CD4-positive, CD25-positive, alpha-beta regulatory T cell (primary cell): ENCODE results near the gene FAM228A. TPM values are rescaled to one million over a fixed set of nuclear protein-coding genes. Genes with fewer than 3 reads are reported as not detected.

Experiments
- ATAC-seq, 2 donors: fragments of 150-1000 bp; cut with Tn5 transposase; one replicate each; pipeline ENCODE4 v1.10.0; 2021; ENCODE audit warnings: low read depth in 2 of 2, moderate number of reproducible peaks in 2 of 2, moderate library complexity in 1 of 2
- DNase-seq, 3 donors: peaks; one replicate each; pipeline versions ENCODE4 v3.0.0 to v3.0.0-alpha.2; 2012 to 2022; ENCODE audit warnings: mixed read lengths in 1 of 3
- H3K27ac ChIP-seq: one replicate; pipeline ENCODE4 v1.7.0; 2013; ENCODE audit warnings: mild to moderate bottlenecking, low read length; ENCODE audit not compliant: insufficient read depth, poor library complexity, severe bottlenecking
- H3K27me3 ChIP-seq: one replicate; pipeline ENCODE4 v1.7.0; 2013; ENCODE audit warnings: low read length; ENCODE audit not compliant: control insufficient read depth, insufficient read depth
- H3K36me3 ChIP-seq: one replicate; pipeline ENCODE4 v1.7.0; 2013; ENCODE audit warnings: mild to moderate bottlenecking, low read length, moderate library complexity; ENCODE audit not compliant: control insufficient read depth, insufficient read depth
- H3K4me1 ChIP-seq: 2 replicates; pipeline ENCODE4 v1.7.0; 2013; ENCODE audit warnings: mild to moderate bottlenecking, low read length; ENCODE audit not compliant: insufficient read depth, control insufficient read depth, poor library complexity, severe bottlenecking
- H3K4me3 ChIP-seq: one replicate; pipeline ENCODE4 v1.7.0; 2013; ENCODE audit warnings: low read depth, mild to moderate bottlenecking, low read length, moderate library complexity
- H3K9me3 ChIP-seq, 2 experiments: 1 replicate in 1 of 2; 2 replicates in 1 of 2; pipeline ENCODE4 v1.7.0; 2013; ENCODE audit warnings: low read length in 2 of 2, mild to moderate bottlenecking in 1 of 2, moderate library complexity in 1 of 2; ENCODE audit not compliant: control insufficient read depth in 2 of 2
- H3K27ac Mint-ChIP-seq, 3 donors: one replicate each; pipeline ENCODE4 v1.8.0; 2020 to 2022; ENCODE audit warnings: mild to moderate bottlenecking in 3 of 3, mixed read lengths in 3 of 3, moderate library complexity in 2 of 3
- H3K27me3 Mint-ChIP-seq: one replicate; pipeline ENCODE4 v1.8.0; 2022; ENCODE audit warnings: mild to moderate bottlenecking, mixed read lengths
- H3K36me3 Mint-ChIP-seq: one replicate; pipeline ENCODE4 v1.8.0; 2020; ENCODE audit warnings: mixed read lengths
- H3K4me1 Mint-ChIP-seq, 4 donors: one replicate each; pipeline ENCODE4 v1.8.0; 2020 to 2022; ENCODE audit warnings: mixed read lengths in 4 of 4, mild to moderate bottlenecking in 1 of 4
- H3K4me3 Mint-ChIP-seq, 4 donors: one replicate each; pipeline ENCODE4 v1.8.0; 2020 to 2022; ENCODE audit warnings: mild to moderate bottlenecking in 4 of 4, mixed read lengths in 4 of 4, moderate library complexity in 3 of 4
- H3K9me3 Mint-ChIP-seq, 7 donors: one replicate each; pipeline ENCODE4 v1.8.0; 2020 to 2022; ENCODE audit warnings: mixed read lengths in 7 of 7, mild to moderate bottlenecking in 3 of 7, moderate library complexity in 2 of 7
- polyA plus RNA-seq, 4 donors: library from polyadenylated mRNA; unstranded; fragments of 300-500 nt; fragmentation: Illumina TruSeq; gene quantifications; one replicate each; pipeline ENCODE4 v1.2.3, GENCODE V29; 2021
- total RNA-seq: library from RNA; stranded (reverse); gene quantifications from one replicate; pipeline ENCODE4 v1.2.3, GENCODE V29; 2022

FAM228A gene
- total and polyA plus RNA-seq, 5 donors from 2014 or later: not detected

DNA sequence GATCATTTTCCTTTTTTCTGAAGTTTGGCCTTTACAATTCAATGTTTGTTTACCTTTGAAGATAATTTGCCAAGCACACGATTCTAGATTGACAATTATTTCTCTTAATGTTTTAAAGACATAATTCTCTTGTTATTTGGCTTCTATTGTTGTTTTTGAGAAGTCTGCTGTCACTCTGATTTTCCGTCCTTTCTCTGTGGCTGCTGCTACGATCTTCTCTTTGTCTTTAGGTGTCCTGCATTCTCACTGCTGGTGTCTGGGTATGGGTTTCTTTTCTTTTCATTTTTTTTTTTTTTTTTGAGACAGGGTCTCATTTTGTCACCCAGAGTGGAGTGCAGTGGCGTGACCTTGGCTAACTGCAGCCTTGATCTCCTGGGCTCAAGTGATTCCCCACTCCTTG is 15.1 kb upstream of the FAM228A start:
- no peaks in the 10 kb centered on the region for H3K4me1 ChIP-seq
- H3K27me3 ChIP-seq: no peaks in the 10 kb centered on the region
- Mint-ChIP-seq H3K27ac (no peak overlapping the region), H3K4me1 (no peaks in the 10 kb centered on the region), H3K9me3 (peaks cover 0 to 3% (median 0%) of the 10 kb centered on the region in 7 donors), H3K27me3 (no peaks in the 10 kb centered on the region), H3K36me3 (peaks cover 20% of the 10 kb centered on the region), H3K4me3 (no peak overlapping the region)
- H3K4me3 ChIP-seq: no peak overlapping the region
- no peaks in the 10 kb centered on the region for H3K36me3 ChIP-seq
- H3K27ac ChIP-seq: no peak overlapping the region
- ATAC-seq (no peak), DNase-seq (no peak)
- H3K9me3 ChIP-seq: peaks cover 0 to 3% of the 10 kb centered on the region in 2 experiments

DNA sequence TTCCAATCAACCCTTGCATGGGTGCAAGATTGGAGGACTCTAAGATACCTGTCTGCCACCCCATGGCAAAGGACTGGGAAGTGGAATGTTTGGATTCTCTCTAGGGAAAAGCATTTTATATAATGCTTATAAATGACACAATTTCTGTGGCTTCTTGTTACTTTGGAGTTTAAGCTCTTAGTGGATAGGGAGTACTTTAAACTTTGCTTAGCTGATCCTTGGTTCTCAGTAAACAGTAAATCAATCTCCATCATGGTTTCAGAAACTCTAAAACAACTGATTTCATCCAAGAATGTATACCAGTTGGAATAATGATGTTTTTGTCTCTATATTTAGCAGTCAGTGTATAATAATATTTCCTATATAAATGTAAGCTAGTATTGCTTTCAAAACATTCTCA is 14.1 kb upstream of the FAM228A start:
- peaks cover 20% of the 10 kb centered on the region for H3K36me3 Mint-ChIP-seq
- no peak overlapping the region for H3K4me3 ChIP-seq
- no peak overlapping the region for H3K4me3 Mint-ChIP-seq
- H3K9me3 ChIP-seq: peaks cover 0 to 3% of the 10 kb centered on the region in 2 experiments
- no peaks in the 10 kb centered on the region for H3K4me1 Mint-ChIP-seq
- H3K27me3 Mint-ChIP-seq: peaks cover 5% of the 10 kb centered on the region
- peaks cover 0 to 3% (median 0%) of the 10 kb centered on the region in 7 donors for H3K9me3 Mint-ChIP-seq
- no peaks in the 10 kb centered on the region for H3K27me3 ChIP-seq
- ATAC-seq: no peak
- no peak overlapping the region for H3K27ac ChIP-seq
- H3K4me1 ChIP-seq: no peaks in the 10 kb centered on the region
- H3K27ac Mint-ChIP-seq: no peak overlapping the region
- DNase-seq: no peak
- no peaks in the 10 kb centered on the region for H3K36me3 ChIP-seq

DNA sequence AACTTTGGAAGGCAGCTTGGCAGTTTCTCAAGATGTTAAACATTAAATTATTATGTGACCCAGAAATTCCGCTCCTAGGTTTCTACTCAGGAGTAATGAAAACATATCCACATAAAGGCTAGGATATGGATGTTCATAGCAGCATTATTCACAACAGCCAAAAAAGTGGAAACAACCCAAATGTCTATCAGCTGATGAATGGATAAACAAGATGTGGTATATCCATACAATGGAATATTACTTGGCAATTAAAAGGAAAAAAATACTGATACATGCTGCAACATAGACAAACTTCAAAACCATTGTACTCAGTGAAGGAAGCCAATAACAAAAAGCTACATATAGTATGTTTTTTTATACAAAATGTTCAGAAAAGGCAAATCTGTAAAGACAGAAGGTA is 12.4 kb upstream of the FAM228A start:
- Histone ChIP-seq H3K27me3 (no peaks in the 10 kb centered on the region), H3K4me1 (no peaks in the 10 kb centered on the region), H3K9me3 (peaks cover 0 to 3% of the 10 kb centered on the region in 2 experiments), H3K27ac (no peak overlapping the region), H3K36me3 (no peaks in the 10 kb centered on the region), H3K4me3 (no peak overlapping the region)
- DNase-seq (no peak), ATAC-seq (no peak)
- peak overlapping the region in 1 of 3 donors; percentile 32 for H3K27ac Mint-ChIP-seq
- peaks cover 15% of the 10 kb centered on the region for H3K36me3 Mint-ChIP-seq
- peaks cover 5% of the 10 kb centered on the region for H3K27me3 Mint-ChIP-seq
- H3K9me3 Mint-ChIP-seq: peaks cover 0 to 3% (median 0%) of the 10 kb centered on the region in 7 donors
- H3K4me3 Mint-ChIP-seq: no peak overlapping the region
- H3K4me1 Mint-ChIP-seq: peaks cover 0 to 3% (median 0%) of the 10 kb centered on the region in 4 donors

DNA sequence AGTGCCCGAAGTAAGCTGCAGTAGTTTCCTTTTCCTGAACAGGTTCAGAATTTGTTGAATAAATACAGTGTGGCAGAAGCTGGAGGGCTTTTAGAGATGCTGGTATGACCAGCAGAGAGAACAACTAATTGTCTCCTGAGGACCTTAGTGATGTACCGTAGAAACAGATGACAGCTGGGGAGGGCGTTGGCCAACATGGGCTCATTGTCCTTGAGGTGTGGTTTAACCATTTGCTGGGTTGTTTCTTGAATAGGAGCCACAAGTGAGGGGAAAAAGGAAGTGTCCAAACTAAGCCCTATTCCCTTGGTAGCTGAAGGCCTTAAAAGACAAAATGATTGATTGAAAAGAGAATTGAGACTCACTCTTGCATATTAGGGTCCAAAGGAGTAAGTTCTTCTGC is 11.7 kb upstream of the FAM228A start:
- Histone ChIP-seq H3K36me3 (no peaks in the 10 kb centered on the region), H3K27ac (no peak overlapping the region), H3K27me3 (no peaks in the 10 kb centered on the region), H3K4me3 (no peak overlapping the region), H3K4me1 (no peaks in the 10 kb centered on the region), H3K9me3 (peaks cover 0 to 3% of the 10 kb centered on the region in 2 experiments)
- Mint-ChIP-seq H3K4me3 (no peak overlapping the region), H3K27me3 (peaks cover 5% of the 10 kb centered on the region), H3K9me3 (peaks cover 0 to 3% (median 0%) of the 10 kb centered on the region in 7 donors), H3K36me3 (peaks cover 14% of the 10 kb centered on the region), H3K27ac (no peak overlapping the region), H3K4me1 (peaks cover 0 to 3% (median 0%) of the 10 kb centered on the region in 4 donors)
- DNase-seq (no peak), ATAC-seq (no peak)

DNA sequence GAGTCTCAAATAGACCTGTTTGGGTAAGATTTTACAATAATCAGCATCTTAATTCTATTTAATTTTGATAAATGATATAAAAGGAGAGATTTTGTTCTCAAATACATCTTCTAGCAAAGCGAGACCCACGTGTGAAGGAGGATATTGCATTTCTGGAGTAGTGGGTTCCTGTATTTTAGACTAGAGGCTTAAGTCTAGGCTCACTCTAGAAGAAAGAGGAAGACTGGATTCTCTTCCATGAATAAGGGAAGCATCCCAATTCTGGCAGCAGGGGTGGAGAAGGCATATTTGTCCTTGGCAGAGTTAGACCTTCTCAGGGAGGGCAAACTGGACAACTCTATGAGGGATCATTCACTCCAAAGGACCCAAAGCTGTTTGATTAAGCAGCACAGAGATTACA is 11.3 kb upstream of the FAM228A start:
- H3K27me3 Mint-ChIP-seq: peaks cover 5% of the 10 kb centered on the region
- ATAC-seq (no peak), DNase-seq (no peak)
- Histone ChIP-seq H3K27ac (no peak overlapping the region), H3K4me1 (no peaks in the 10 kb centered on the region), H3K4me3 (no peak overlapping the region), H3K9me3 (peaks cover 0 to 3% of the 10 kb centered on the region in 2 experiments), H3K27me3 (no peaks in the 10 kb centered on the region), H3K36me3 (no peaks in the 10 kb centered on the region)
- H3K27ac Mint-ChIP-seq: no peak overlapping the region
- H3K36me3 Mint-ChIP-seq: peaks cover 11% of the 10 kb centered on the region
- H3K9me3 Mint-ChIP-seq: peaks cover 0 to 3% (median 0%) of the 10 kb centered on the region in 7 donors
- H3K4me3 Mint-ChIP-seq: no peak overlapping the region
- H3K4me1 Mint-ChIP-seq: peaks cover 0 to 3% (median 0%) of the 10 kb centered on the region in 4 donors

DNA sequence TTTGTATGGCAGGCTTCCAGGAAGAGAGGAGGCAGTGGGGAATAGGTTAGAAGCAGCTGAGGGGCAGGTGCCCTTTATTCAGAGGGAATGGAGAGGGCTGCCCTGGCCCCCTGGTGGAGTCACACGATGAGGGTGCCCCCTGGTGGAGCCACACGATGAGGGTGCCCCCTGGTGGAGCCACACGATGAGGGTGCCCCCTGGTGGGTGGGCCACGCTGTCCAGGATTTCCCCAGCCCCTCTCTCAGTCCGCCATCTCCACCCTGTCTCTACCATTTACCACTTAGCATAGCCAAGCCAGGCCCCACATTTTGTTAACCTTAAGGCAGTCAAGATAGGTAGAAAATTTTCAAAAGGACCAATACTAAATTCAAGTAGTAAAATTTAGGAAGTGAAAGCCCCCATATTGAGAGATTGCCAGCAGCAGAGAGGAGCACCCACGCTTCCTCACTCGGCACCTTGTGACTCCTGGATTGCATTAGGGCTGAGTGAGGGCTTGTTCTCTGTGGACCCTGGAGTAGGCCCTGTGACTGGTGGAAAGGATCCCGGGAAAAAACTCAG is 10.4 kb upstream of the FAM228A start:
- Histone ChIP-seq H3K4me3 (no peak overlapping the region), H3K27ac (no peak overlapping the region), H3K4me1 (no peaks in the 10 kb centered on the region), H3K27me3 (no peaks in the 10 kb centered on the region), H3K9me3 (peaks cover 0 to 3% of the 10 kb centered on the region in 2 experiments), H3K36me3 (no peaks in the 10 kb centered on the region)
- Mint-ChIP-seq H3K36me3 (peaks cover 9% of the 10 kb centered on the region), H3K27me3 (peaks cover 5% of the 10 kb centered on the region), H3K4me3 (no peak overlapping the region), H3K27ac (peak overlapping the region in 1 of 3 donors; percentile 23), H3K9me3 (peaks cover 0 to 3% (median 0%) of the 10 kb centered on the region in 7 donors), H3K4me1 (peaks cover 0 to 3% (median 0%) of the 10 kb centered on the region in 4 donors)
- DNase-seq (peak; percentile 4 to 20 (median 10)), ATAC-seq (peak; percentile 24 to 28)

DNA sequence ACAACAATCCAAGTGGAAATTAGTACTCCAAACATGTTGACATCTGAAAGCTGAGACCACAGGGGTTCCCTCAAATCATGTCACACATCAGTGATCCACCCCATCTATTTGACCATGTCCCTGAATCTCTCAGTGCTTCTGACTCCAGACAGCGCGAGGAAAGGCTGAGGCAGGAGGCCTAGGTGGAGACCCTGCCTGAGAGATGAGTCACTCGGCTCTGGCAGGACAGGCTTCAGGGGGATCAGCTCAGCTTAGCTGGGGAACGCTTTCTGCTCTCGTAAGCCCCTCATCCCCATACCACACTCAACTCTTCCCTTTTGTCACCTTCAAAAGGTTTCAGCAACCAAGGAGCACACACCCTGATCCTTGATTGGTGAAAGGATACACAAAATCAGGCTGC is 5.8 kb upstream of the FAM228A start:
- Histone ChIP-seq H3K4me3 (no peak overlapping the region), H3K9me3 (no peaks in the 10 kb centered on the region), H3K27me3 (no peaks in the 10 kb centered on the region), H3K4me1 (no peaks in the 10 kb centered on the region), H3K27ac (no peak overlapping the region), H3K36me3 (no peaks in the 10 kb centered on the region)
- Mint-ChIP-seq H3K27ac (no peak overlapping the region), H3K4me1 (peaks cover 0 to 3% (median 0%) of the 10 kb centered on the region in 4 donors), H3K9me3 (peaks cover 0 to 1% (median 0%) of the 10 kb centered on the region in 7 donors), H3K36me3 (peaks cover 4% of the 10 kb centered on the region), H3K4me3 (no peak overlapping the region), H3K27me3 (peaks cover 16% of the 10 kb centered on the region)
- no peak for ATAC-seq
- DNase-seq: no peak

DNA sequence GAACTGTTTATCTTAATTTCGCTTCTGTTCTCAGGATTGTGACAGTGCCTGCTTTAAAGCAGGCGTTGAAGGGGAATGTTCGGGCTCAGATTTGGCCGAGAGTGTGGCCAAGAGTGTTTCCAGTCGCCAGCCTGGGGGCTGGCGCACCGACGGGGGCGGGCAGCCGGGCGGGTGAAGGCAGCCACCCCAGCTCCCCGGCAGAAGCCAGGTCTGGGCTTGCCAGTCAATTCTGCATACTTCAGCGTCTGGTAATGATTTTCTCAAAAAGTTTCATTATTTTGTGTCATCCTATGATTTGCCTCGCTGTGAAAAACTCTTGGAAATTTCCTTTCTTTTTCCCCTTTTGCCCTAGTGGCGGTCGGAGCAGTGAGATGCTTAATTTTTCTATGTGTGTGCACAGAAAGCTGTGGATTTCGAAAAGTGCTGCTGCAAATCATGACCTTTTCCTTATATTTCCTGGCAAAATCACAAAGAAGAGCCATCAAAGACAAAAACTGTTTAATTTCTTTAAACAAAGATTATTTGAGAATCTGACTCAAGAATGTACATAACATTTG is 856 bp downstream of the FAM228A start:
- H3K9me3 Mint-ChIP-seq: peaks cover 0 to 2% (median 0%) of the 10 kb centered on the region in 7 donors
- no peak overlapping the region for H3K4me3 ChIP-seq
- H3K27me3 Mint-ChIP-seq: peaks cover 18% of the 10 kb centered on the region
- no peaks in the 10 kb centered on the region for H3K36me3 Mint-ChIP-seq
- H3K36me3 ChIP-seq: no peaks in the 10 kb centered on the region
- H3K9me3 ChIP-seq: no peaks in the 10 kb centered on the region
- H3K27me3 ChIP-seq: no peaks in the 10 kb centered on the region
- DNase-seq (no peak), ATAC-seq (no peak)
- no peaks in the 10 kb centered on the region for H3K4me1 ChIP-seq
- H3K4me3 Mint-ChIP-seq: no peak overlapping the region
- H3K4me1 Mint-ChIP-seq: no peaks in the 10 kb centered on the region
- no peak overlapping the region for H3K27ac Mint-ChIP-seq
- H3K27ac ChIP-seq: no peak overlapping the region
